NCI-H2171 treated with DMSO at 0.1 percent for 48 hours (cell line): ENCODE measurements around the gene TARS2.

ENCODE experiments used
- DNase-seq: peaks from one replicate; lab custom pipeline; 2025; lab: John Stamatoyannopoulos, UW

The TARS2 gene

DNA sequence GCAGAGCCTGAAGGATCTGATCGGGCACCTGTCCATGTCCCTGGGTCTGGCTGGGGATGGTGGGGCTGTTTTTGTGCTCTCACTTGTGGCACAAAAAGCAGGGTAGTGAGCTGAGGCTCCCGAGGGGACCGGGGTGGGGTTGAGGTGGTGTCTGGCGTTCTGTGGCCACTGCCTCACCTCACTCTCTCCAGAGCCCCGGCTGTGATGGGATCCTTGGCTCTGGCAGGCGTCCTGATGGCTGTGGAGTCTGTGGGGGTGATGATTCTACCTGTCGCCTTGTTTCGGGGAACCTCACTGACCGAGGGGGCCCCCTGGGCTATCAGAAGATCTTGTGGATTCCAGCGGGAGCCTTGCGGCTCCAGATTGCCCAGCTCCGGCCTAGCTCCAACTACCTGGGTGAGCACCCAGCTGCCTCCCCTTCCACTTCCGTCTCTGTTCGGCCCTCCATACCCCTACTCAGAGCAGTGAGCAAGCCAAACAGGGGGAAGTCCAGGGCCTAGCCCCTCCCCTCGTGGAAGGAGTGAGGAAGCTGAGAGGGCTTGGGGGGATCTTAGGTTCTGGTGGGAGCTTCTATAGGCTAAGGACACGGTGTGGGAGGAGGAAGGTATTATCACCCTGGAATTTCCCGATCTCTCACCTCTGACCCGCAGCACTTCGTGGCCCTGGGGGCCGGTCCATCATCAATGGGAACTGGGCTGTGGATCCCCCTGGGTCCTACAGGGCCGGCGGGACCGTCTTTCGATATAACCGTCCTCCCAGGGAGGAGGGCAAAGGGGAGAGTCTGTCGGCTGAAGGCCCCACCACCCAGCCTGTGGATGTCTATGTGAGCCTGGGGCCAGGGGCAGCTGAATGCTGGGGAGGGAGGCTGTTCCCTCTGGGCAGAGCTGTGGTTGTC lies 69.0 kb downstream of the TARS2 start:
- DNase-seq = no peak

DNA sequence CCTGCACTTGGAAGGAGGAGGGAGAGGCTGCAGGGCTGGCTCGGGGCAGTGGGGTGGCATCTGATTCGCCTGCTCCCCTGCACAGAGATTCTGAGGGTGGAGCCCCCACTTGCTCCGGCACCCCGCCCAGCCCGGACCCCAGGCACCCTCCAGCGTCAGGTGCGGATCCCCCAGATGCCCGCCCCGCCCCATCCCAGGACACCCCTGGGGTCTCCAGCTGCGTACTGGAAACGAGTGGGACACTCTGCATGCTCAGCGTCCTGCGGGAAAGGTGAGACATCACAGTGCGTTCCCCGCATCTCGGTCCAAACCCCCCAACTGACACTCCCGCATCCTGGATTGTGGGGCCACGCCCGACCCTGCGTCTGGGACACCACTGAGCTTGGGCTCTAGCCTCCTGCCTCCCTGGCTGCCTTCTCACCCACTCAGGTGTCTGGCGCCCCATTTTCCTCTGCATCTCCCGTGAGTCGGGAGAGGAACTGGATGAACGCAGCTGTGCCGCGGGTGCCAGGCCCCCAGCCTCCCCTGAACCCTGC lies 69.9 kb downstream of the TARS2 start:
- DNase-seq = no peak
